HG02981 (cell line): Measurements from ENCODE around the gene FNDC10.
"Not testable (repeated sequence)": the region's sequence is repeated elsewhere in the genome, so short reads cannot be mapped to it uniquely, and the experiment has no call there.

Source experiments
- ATAC-seq: cut with Tn5 transposase; IDR thresholded peaks from one replicate; pipeline ENCODE4 v1.9.1; 2021; ENCODE audit warnings: mild to moderate bottlenecking, moderate library complexity; ENCODE audit not compliant: unreplicated experiment

Gene FNDC10

DNA sequence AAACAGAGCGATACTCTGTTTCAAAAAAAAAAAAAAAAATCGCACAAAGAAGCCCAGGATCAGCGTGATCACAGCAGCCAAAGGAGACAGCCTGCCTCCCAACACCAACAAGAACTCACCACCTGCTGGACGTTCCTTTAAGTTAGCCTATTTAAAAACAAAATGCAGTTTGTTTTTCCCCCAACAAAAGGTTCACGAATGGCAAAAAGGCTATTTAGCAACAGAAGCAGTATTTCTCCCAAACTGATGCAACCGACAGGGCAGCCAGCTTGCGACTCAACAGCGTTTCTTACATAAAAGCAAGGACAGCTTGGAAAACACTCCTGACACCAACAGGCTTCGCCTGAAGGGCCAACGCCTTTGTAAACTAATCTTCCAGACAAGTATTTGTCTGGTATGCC lies 32.0 kb downstream of the FNDC10 start:
- ATAC-seq = no peak

DNA sequence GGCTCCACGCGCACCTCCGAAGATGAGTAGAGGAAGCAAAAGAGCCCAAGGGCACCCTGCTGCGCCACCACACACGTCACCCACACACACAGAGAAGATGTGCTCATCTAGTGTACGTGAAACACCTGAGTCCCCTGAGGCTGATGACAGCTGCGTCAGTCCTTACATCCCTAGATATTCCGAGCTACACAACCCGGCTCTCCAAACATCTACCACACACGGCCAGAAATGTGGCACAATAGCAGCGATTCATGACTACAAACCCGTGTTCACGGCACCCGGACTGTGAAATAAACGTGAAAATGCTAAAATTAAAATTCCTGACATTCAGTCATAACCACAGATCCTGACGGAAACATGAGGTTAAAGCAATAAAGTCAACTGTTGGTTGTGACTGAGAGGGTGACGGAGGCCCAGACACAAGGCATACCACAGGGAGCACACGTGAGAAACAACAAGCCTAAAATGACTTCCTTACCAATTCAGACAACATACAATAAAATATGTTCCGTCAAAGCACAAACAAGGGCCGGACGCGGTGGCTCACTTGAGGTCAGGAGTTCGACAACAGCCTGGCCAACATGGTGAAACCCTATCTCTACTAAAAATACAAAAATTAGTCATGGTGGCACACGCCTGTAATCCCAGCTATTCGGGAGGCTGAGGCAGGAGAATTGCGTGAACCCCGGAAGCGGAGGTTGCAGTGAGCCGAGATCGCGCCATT lies 32.6 kb downstream of the FNDC10 start:
- no peak for ATAC-seq

DNA sequence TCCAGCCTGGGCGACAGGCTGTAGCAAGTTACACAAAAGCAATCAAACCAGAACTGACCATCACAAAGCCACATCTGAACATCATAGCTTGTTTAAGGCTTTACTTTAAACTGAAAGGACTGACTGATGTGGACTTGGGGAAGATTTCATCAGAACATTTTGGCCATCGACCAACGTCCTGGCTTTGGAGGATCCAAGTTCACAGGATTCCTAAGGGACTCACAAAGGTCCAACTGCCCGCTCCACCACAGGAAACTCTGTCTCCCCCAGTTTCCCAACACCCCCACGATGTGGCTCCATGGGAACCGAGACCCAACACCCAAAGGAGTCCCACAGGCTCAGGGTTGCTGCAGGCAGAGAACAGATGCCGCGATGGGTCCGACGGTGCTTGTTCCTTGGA lies 34.6 kb downstream of the FNDC10 start:
- no peak for ATAC-seq

DNA sequence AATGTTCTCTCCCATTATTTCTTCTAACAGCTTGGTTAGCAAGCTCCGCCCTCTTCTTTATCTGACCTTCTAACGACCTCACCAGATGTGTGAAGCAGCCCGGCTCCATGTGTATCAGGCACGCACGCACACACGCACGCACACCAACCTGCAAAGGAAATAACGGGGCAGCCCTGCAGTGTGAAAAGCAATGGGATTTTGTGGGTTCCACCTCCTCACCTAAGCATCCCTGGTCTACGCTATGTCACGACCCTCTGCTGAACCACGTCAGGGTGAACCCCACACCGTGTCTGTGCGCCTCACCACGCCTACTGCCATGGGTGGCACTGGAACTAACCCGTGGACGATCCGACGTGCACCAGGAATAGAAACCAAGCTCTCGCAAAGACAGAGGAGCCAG lies 35.7 kb downstream of the FNDC10 start:
- no peak for ATAC-seq

DNA sequence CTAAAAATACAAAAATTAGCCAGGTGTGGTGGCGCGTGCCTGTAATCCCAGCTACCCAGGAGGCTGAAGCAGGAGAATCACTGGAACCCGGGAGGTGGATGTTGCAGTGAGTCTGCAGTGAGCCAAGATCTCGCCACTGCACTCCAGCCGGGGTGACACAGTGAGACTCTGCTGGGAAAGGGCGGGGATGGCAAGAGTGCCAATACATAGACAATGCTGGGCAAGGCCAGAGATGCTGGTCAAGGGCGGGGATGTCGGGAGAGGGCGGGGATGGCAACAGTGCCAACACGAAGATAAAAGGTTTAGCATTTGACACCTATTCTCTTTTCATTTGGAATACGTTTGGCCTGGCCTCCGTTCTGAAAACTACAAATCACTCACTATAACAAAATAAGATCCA lies 36.2 kb downstream of the FNDC10 start:
- ATAC-seq = no peak

DNA sequence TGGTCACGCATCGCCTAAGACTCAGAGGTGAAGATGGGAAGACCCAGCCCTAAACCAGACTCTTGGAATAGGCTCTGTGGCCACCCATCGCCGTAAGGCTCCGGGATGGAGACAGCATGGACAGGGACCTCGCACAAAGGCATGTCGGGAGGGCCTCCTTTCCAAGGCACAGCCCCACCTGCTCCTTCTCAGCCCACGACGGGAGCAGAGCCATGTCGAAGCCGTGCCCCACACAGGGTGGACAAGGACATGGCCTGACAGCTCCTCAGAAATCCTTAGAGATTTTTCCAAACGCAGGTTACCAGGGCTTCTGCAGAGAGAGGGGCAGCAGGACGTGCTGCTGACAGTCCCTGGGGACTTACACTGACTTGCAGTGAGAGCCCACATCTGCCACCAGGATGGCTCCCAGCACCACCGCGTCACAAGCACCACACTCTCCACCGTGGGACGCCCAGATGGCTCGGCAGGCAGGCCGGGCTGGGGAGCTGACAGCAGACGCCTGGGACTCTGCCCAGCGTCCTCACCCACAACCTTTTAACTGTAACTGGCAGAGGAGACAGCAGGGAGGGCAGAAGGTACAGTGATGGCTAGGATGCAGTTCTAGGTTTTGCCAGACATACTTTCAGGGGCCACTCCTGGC lies 37.3 kb downstream of the FNDC10 start:
- ATAC-seq = no peak

DNA sequence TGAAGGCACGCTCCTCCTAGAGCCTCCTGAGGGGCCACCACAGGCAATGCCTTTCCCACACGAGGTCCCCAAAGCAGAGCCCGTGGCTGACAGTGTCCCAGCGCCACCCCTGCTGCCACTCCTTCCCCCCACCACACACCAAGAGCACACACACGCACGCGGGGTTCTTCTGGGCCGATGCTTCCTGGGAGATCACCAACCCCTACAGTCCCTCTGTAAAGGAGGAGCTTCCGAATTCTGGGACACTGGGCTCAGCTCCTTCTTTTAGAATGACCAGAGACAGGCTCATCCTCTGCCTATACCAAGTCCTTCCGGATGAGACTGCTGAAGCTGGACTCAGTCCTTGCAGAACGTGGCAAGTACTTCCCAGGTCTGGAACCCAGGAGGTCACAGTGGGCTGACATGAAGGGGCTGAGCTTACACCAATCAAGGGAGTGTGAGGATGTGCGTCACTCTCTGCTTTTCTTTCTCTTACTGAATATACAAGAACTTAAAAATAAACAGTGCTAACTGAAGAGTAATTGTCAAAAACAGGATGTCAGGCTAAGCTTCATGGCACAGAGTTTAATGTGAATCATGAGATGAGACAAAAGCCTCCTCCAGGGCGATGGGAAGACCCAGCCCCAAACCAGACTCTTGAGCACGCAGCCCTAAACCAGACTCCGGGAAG lies 38.0 kb downstream of the FNDC10 start:
- ATAC-seq = no peak

DNA sequence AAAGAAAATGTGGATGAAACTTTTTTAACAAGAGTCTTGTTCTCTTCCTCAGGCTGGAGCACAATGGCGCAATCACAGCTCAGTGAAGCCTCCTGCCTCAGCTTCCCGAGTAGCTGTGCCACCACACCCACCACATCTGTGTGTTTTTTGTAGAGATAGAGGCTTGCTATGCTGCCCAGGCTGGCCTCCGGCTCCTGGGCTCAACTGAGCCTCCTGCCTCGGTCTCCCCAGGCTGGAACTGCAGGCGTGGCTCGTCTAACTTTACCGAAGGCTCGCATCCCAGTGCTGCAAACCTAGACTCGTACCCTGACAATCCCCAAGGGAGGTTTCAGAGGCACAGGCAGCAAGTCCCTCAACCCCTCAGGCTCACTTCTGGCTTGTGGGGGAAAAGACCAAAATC lies 39.8 kb downstream of the FNDC10 start:
- ATAC-seq = no peak

DNA sequence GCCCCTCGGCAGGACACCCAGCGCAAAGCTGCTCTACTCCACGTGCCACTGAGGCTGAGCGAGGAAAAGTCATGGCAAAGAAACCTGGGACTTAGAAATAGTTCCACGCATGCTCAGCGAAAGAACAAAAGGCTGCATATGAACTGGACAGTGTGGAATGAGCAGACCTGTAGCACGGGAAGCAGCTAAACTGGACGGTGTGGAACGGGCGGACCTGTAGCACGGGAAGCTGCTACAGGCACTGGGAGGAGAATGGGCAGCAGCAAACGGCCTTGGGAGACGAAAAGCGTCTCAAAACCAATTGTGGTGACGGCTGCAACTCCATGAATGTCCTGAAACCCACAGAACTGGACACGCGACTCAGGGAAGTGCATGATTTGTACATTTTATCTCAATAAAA lies 40.9 kb downstream of the FNDC10 start:
- no peak for ATAC-seq

DNA sequence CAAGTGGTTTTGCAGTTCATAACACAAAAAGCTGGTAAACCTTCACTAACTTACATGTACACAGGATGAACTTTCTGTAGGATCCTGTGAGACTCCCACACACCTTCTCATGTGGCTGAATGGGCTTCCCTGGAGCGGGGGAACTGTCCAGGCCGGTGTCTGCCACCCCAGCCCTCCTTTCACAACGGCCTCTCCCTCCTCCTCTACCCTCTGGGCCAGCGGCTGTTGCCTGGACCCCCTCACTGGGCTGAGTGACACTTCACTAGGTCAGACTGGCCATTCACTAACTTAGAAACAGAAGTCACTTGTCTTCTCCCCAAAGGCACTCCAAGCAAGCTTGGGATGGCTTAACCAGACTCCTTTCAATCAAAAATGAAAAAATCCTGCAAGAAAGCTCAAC lies 41.3 kb downstream of the FNDC10 start:
- no peak for ATAC-seq

DNA sequence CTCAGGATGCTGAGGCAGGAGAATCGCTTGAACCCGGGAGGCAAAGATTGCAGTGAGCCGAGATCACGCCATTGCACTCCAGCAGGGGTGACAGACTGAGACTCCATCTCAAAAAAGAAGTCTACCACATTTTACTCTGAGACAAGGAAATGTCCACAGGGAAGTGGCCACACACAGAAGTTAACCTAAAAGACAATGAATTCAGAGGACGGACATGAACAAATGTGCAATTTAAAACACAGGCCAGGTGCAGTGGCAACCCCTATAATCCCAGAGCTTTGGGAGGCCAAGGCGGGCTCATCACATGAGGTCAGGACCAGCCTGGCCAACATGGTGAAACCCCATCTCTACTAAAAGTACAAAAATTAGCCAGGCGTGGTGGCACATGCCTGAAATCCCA lies 42.2 kb downstream of the FNDC10 start:
- ATAC-seq = not testable (repeated sequence)

DNA sequence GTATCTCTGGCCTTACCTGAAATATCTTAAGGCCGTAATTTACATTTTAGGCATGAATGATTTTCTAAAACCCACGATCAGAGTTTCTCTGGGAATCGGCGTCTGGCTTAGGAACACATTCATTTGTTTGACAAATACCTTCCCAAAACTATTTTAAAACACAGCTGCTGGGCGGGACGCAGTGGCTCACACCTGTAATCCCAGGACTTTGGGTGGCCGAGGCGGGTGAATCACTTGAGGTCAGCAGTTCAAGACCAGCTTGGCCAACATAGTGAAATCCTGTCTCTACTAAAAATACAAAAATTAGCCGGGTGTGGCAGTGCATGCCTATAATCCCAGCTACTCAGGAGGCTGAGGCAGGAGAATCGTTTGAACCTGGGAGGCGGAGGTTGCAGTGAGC lies 43.0 kb downstream of the FNDC10 start:
- ATAC-seq = not testable (repeated sequence)

DNA sequence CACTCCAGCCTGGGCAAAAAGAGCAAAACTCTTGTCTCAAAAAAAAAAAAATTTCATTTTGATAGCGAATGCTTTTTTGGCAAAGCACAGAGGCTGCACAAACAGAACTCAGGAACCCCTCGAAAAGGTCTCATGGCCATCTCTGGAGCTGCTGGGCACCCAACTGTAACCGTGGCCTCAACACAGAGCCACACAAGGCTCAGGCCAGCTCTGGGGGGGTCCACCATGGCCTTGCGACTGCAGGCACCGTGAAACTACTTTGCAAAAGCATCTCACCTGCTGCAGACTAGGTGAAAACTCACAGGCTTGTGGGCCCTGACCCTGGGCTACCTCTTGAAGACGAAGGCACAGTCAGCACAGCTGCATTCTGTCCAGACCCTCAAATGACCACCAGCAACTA lies 43.4 kb downstream of the FNDC10 start:
- no peak for ATAC-seq

DNA sequence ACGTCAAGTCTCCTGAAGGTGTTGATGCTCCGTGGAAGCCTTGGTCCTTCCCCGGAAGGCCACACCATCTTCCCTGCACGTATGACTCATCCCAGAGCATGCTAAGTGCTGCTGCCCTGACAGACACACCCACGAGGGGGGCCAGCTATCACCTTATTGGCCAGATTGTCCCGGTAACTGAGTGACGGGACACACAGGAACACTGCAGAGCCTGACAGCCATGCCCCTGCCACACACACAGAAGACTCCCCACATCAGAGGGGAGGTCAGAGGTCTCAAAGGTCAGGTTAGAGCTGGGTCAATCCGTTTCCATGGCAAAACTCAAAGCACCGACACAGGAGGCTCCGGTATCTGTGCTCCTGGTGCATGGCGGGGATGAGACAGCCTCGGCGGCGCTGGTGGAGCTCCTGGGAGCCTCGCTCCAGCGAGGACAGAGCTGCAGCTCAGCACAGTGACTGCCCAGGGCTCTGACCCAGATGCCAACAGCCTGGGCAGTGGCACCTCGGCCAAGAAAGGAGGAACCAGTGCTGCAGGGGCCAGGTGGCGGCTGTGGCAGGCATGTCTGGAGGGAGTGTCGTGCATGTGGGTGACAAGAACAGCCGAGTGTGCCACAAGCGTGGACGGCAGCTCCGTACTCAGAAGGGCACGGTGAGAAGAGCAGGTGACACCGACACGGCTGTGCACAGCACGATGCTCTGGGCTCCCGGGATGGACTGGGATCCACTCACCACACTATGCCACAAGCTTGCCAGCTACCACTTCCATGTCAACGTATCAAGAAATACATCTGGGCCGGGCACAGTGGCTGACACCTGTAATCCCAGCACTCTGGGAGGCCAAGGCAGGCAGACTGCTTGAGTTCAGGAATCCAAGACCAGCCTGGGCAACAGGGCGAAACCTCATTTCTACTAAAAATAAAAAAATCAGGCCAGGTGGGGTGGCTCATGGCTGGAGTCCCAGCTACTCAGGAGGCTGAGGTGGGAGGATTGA lies 44.7 kb downstream of the FNDC10 start:
- no peak for ATAC-seq

DNA sequence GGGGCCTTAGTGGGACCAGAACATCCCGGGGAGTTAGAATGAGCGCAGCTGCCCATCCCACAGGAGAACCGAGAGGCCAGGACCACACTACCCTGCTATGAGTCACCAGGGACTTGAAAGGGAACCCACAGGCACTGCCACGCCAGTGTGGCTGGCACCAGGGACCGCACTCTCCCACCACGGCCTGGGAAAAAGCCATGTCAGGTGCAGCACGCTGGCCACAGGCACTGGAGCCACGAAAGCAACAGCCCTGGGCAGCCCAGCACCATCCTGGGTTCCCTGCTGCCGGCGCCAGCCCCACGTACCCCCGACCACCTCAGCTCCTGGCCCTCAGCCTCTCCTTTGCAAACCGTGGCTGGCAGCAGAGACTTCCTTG lies 45.4 kb downstream of the FNDC10 start:
- no peak for ATAC-seq

DNA sequence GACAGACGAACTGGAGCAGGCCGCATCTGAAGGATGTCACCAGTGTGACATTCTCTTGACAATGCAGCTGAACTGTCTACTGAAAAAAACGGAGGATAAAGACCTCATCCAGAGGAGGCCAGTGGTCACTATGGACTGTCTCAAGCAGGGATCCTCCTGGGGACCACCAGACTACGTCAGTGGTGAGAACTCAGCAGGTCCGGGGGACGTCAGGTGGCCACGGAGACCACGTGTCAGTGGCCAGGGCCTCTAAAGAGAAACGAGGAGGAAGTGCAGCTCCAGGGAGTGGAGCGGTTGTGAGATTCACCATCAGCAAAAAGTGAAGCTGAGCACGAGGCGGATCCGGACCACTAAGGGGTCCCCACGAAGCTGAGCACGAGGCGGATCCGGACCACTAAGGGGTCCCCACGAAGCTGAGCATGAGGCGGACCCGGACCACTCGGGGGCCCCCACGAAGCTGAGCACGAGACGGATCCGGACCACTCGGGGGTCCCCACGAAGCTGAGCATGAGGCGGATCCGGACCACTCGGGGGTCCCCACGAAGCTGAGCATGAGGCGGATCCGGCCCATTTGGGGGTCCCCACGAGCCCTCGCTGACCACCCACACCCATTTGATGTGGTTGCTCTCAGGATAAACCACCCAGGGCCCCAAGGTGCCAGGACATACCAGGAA lies 46.0 kb downstream of the FNDC10 start:
- ATAC-seq = no peak

DNA sequence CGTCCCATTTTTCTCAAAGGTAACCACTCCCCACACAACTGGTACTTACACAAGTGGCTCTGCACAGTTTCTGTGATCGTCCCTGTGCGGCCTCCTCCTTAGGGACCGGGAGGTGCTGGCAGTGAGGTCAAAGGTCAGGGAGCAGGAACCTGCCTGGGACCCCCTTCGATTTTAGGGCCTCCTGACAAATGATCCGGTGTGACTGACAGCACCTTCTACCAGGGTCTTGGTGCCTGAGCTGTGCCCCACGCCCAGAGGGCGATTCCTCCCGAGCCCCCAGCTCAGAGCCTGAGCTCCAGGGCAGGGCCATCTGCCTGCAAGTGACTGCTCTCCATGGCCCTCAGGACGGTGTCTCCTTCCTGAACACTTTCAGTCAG lies 47.7 kb downstream of the FNDC10 start:
- ATAC-seq = no peak

DNA sequence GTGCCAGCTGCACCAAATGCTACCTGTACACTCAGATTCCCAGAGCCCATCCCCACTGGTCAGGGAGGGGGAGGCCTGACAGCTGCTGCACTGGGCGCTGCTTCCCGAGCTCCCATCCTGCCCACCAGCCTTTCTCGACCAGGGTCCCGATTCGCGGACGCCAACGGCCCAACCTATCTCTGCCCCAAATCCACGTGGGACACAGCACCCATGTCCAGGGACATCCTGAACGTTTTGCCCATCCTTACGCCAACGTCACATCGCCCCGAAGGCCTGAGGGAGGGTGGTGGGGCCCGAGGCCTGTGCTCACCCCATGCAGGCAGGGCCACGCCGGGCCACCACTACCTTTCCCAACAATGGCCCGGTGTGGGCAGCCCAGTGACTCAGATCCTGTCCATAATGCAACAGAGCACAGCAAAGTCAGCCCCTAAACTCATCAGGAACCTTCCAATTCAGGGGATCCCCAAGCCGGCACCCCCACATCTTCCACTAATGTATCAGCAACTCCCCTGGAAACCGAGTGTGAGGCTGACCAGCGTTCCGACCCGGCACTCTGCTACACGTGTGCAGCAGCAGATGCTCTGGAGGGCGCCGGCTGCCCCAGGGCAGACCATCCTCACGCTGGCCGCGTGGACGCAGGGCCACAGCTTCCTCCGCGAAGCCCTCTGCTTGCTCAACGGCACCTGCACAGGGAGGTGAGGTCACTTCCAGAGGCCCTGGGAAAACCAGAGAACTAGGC lies 48.2 kb downstream of the FNDC10 start:
- no peak for ATAC-seq

DNA sequence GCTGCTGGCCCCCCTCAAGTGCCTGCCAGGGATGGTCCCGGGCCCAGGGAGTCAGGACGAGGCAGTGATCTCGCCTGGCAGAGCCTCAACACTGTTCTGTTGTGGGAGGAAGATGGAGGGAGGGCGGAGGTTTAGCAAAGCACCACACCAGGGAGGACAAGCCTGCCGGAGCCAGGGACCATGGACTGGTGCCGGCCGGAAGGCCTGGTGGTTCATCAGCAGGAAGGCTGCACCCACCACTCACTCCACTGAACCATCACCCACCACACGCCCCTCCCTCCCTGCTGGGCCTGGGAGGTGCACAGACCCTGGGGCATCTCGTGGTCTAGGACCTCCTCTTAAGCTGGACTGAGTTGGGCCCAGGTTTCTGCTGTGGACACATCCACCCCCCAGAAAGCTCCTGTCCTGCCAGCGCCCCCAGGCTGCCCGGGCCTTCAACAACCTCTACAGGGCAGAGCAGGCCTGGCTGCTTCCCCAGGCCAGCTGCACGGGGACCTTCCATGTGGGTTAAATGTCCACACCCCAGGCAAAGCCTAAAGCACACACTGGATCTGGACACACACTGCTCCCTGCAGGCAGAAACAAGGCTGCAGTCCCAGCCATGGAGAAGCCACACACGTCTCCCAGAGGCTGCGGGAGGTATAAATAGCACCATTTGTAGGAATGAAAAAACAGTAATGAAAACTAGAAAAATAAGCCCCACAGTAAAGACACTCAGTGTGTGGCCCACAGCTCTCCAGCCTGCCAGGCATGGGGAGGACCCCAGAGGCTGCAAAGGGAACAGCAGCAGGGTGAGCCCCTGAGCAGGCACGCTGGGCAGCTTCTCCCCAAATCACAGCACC lies 49.1 kb downstream of the FNDC10 start:
- ATAC-seq = no peak
